Measurements from ENCODE around the gene SNAI3.

GRCh38 chr16:88630433-88630832 is 55.9 kb downstream of the SNAI3 start:
- TF ChIP-seq CTCF (IDR thresholded peaks at IDR 0.05) (no peak), POLR2A (IDR thresholded peaks at IDR 0.05) (no peak)

Data from Peyer's patch (tissue), 4 donors.